Measurements from ENCODE around the gene PSMC3IP. TPM values are rescaled to one million over a fixed set of nuclear protein-coding genes. Genes with fewer than 3 reads are reported as not detected.
"Not testable (repeated sequence)": the region's sequence is repeated elsewhere in the genome, so short reads cannot be mapped to it uniquely, and the experiment has no call there.

Gene PSMC3IP
- total RNA-seq, 2 donors from 2014 or later, result 1.6 to 2.2 TPM

DNA sequence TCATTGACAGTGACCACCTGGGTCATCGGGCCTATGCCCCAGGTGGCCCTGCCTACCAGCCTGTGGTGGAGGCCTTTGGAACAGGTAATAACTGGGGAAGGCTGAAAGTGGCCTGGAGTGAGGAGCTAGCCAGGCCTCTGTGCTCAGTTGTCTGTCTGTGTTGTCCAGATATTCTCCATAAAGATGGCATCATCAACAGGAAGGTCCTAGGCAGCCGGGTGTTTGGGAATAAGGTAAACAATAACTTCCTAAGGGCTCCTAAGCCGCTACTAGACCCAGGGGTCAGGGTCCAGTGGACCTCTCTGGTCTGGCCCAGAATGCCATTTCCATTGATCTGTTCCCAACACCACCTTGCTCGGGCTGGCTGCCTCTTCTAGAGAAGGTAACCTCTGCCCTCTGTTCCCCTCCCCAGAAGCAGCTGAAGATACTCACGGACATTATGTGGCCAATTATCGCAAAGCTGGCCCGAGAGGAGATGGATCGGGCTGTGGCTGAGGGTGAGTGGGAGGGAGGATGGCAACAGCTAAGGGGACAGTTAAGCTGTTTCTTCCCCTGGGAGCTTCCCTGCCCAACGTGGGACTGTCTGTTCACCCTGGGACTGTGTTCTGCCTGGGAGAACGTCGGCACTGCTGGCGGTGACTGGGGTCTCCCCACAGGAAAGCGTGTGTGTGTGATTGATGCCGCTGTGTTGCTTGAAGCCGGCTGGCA is 12.6 kb downstream of the PSMC3IP start:
- intact Hi-C loops (cut with DNase I, micrococcal nuclease), result no loop called here
- ATAC-seq (no peak), DNase-seq (peak in 1 of 2 donors; percentile 37)

DNA sequence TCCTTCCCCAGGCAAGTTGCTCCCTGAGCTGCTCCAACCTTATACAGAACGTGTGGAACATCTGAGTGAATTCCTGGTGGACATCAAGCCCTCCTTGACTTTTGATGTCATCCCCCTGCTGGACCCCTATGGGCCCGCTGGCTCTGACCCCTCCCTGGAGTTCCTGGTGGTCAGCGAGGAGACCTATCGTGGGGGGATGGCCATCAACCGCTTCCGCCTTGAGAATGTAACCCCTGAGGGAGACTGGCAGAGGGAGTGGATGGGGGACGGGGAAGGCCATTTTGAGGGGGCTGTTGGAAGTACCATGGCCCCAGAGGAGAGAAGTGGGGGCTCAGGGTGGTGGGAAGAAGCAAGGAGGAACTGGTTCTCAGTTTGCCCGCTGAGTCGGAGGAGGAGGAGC is 13.6 kb downstream of the PSMC3IP start:
- intact Hi-C loops (cut with DNase I, micrococcal nuclease), result no loop called here
- no peak for DNase-seq
- ATAC-seq, result no peak

DNA sequence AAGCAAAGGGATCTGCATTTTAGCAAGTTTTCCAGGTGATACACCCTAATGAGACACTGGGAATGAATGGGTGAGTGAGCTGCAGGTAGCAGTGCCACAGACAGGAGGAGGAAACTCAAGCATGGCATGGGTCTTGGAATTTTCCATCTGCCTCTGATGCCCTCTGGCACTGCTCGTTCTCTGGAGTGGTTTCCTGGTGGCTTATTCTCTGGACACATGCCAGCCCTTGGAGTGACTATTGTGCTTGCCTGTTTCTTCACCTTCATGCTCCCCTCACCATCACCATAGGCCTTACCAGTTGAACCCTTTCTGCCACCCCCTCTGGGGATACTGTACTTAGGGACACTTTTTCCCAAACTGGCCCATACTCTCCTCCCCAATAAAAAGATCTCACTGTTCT is 14.0 kb downstream of the PSMC3IP start:
- ATAC-seq (no peak), DNase-seq (peak in 1 of 2 donors; percentile 32)
- intact Hi-C loops (cut with DNase I, micrococcal nuclease), result no loop called here

DNA sequence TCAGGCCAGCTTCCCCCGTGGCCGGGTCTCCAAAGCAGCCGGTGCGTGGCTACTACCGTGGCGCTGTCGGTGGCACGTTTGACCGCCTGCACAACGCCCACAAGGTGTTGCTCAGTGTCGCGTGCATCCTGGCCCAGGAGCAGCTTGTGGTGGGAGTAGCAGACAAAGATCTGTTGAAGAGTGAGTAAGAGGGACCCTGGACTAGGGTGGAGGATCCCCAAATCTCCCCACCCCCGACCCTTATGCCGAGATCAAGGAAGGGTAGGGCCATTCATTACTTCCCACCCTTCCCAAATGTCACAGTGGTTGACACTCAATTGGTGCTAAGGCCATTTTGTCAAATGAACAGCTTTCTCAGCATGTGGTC is 14.4 kb downstream of the PSMC3IP start:
- DNase-seq (peak in 1 of 2 donors; percentile 32), ATAC-seq (no peak)
- intact Hi-C loops (cut with DNase I, micrococcal nuclease), result no loop called here

DNA sequence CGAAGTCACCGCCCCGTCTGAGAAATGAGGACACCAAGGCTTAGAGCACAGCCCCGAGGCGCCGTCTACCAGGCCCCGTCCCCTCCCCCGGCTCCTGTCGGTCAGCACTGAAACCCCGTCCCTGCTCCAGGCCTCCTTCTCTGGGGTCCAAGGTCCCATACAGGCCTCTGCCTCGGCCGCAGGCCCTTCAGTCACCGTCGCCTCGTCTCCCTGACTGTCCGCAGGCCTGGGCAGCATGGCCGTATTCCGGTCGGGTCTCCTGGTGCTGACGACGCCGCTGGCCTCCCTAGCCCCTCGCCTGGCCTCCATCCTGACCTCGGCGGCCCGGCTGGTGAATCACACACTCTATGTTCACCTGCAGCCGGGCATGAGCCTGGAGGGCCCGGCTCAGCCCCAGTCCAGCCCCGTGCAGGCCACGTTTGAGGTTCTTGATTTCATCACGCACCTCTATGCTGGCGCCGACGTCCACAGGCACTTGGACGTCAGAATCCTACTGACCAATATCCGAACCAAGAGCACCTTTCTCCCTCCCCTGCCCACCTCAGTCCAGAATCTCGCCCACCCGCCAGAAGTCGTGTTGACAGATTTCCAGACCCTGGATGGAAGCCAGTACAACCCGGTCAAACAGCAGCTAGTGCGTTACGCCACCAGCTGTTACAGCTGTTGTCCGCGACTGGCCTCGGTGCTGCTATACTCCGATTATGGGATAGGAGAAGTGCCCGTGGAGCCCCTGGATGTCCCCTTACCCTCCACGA is 15.0 kb downstream of the PSMC3IP start:
- DNase-seq (peak in 1 of 2 donors; percentile 42), ATAC-seq (peak; percentile 11)
- intact Hi-C loops (cut with DNase I, micrococcal nuclease), result no loop called here

DNA sequence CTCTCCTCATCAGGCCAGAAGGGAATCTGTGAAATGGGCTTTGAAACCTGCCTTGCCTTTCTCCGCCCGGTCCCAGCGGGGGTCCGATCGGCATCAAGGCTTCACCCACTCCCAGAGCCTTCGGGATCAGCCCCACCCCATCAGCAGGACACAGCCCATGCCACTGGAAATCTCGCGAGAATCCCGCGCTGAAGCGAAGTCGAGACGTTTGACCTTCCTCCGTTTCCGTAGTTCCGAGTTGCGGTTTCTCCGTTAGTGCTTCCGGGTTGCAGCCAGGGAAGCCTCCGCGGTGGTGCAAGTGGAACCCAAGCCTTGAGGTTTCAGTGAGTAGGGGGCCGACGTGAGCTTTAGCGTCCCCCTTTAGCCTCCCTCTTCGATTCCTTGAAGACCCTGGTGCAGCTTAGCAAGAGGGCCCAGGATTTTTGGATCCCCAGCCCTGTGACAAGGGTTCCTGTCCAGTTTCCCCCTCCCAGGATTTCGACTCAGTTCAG is 15.6 kb downstream of the PSMC3IP start, which contains the start of gene COASY:
Gene COASY (plus strand): TSS at position 252 of the 491 bp plus-strand sequence. CDS start 475 bp downstream, outside the sequence.
- DNase-seq (peak; percentile 96 to 97), ATAC-seq (peak; percentile 74)
- intact Hi-C loops (cut with DNase I, micrococcal nuclease), result no loop called here

DNA sequence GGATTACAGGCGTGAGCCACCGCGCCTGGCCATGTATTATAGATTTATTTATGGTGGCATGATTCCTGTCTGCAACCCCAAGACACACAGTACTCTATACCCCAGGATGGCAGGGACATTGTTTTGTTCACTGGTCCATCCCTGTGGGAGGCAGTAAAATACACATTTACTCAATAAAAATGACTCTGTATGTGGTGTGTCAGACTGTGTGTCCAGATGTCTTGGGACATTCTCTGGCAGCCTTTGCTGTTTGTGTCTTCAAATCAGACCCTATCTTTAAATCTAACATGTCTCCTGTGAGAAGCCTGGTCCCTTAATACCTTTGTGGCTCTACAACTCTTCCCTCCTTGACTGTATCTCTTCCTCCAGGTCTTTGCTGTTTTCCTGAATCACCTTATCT is 17.3 kb downstream of the PSMC3IP start:
- ATAC-seq, result no peak
- intact Hi-C loops (cut with DNase I, micrococcal nuclease), result no loop called here
- DNase-seq, result no peak

DNA sequence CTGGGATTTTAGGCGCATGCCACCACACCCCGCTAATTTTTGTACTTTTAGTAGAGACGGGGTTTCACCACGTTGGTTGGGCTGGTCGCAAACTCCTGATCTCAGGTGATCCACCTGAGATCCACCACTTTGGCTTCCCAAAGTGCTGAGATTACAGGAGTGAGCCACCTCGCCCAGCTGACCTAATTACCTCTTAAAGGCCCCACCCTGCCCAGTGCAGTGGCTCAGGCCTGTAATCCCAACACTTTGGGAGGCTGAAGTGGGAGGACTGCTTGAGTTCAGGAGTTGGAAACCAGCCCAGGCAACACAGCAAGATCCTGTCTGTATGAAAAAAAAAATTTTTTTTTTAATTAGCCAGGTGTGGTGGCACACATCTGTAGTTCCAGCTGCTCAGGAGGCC is 18.5 kb downstream of the PSMC3IP start:
- DNase-seq, result peak; percentile 48 to 54
- ATAC-seq, result peak; percentile 29
- intact Hi-C loops (cut with DNase I, micrococcal nuclease), result no loop called here

DNA sequence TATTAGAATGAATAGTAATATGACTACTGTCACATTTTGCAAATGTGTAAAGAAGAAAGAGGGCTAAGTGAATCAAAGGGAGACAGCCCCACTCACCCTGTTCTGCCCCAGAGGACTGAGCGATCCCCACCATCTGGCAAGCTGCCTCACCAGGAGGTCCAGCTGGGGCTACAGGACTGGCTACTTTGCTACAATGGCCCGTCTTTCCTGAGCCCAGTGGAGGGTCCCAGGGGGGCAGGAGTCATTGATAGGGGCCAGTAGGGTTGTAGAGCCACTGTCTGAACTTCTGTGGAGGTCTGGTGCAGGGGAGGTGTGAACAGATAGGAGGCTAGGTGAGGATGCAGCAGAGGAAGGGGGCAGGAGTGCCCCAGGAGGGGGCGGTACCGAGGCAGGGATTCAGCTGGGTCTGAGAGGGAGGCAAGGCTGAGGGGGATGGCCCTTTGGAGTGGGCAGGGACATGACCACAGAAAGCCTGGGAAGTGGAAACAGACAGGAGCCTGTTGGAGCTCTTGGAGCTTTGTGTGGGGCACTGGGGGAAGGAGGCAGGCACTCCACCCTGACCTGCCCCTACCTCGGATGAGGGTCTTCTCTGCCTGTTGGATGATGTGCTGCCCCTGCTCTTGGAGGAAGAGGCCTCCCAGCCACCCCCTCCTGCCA is 21.4 kb downstream of the PSMC3IP start:
- intact Hi-C loops (cut with DNase I, micrococcal nuclease); ATAC-seq: not testable (repeated sequence)
- DNase-seq, result peak in 1 of 2 donors; percentile 32

DNA sequence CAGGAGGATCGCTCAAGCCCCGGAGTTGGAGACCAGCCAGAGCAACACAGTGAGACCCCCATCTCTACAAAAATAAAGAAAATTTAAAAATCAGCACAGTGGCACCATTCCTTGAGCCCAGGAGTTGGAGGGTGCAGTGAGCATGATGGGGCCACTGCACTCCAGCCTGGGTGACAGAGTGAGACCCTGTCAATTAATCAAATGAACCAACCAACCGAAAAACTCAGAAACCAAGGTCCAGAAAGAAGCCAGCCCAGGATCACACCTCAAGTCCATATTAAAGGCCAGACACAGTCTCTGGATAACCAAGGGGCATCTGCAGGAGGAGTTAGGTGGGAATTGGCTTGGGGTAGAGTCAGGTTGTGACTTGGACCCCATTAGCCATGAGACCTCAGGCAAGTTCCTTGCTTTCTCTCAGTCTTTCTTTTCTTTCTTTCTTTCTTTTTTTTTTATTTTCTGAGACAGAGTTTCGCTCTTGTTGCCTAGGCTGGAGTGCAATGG is 22.4 kb downstream of the PSMC3IP start:
- DNase-seq, result no peak
- intact Hi-C loops (cut with DNase I, micrococcal nuclease), result no loop called here
- ATAC-seq, result no peak

DNA sequence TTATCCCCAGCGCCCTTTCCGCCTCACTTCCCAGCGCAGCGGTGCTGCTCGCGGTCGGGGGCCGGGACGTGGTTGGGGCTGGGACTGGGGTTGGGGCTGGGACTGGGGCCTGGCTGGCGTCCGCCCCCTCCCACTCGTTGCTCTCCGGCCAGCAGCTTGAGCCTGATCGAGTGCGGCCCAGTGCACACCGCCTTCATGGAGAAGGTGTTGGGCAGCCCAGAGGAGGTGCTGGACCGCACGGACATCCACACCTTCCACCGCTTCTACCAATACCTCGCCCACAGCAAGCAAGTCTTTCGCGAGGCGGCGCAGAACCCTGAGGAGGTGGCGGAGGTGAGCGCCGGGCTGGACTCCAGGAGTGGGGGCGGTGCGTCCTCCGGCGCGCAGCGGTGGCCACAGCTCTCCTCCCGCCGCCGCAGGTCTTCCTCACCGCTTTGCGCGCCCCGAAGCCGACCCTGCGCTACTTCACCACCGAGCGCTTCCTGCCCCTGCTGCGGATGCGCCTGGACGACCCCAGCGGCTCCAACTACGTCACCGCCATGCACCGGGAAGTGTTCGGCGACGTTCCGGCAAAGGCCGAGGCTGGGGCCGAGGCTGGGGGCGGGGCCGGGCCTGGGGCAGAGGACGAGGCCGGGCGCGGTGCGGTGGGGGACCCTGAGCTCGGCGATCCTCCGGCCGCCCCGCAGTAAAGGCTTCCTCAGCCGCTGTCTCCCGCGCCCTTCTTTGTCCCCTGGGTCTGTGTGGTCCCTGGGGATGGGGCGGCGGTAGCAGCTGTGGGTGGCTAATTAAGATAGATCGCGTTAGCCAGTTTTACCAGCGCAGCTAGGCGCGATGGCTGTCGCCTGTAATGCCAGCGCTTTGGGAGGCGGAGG is 23.0 kb downstream of the PSMC3IP start:
- ATAC-seq, result peak; percentile 89
- intact Hi-C loops (cut with DNase I, micrococcal nuclease), result no loop called here
- peak; percentile 88 to 92 for DNase-seq

DNA sequence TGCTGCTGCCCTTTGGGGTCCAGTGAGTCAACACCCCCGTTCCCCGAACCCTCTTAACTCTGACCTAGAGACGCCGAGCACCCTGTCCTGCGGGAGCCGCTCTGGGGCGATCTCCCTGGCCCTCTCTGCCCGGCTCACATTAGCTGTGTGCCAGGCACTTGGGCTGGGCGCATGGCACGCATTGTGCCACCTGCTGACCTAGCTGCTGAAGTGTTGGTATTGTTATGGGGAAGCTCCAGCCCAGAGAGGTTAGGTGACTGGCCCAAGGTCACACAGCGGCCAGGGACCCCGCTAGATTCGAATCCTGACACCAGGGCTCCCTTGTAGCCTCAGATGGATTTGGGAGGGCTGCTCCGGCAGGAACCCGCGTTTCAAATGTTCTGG is 23.7 kb downstream of the PSMC3IP start:
- ATAC-seq (peak; percentile 47), DNase-seq (peak; percentile 36 to 42)
- intact Hi-C loops (cut with DNase I, micrococcal nuclease), result no loop called here

DNA sequence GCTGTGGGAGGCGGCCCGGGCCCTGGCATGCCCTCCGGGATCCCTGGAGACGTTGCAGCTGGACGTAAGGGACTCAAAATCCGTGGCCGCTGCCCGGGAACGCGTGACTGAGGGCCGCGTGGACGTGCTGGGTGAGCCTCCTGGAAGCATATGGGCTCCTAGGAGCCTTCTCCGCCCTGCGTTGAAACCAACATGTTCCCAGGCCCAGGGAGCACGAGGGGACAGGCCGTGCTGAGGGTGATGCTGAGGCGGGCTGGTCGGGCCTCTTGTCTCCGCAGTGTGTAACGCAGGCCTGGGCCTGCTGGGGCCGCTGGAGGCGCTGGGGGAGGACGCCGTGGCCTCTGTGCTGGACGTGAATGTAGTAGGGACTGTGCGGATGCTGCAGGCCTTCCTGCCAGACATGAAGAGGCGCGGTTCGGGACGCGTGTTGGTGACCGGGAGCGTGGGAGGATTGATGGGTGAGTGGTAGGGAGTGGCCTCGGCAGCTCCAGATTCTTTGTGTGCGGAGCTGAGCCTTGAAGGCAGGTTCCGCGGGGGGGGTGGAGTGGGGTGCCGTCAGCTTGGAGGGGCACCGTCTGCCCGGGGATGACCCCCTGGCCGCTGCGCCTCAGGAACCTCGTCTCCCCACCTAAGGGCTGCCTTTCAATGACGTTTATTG is 24.2 kb downstream of the PSMC3IP start:
- ATAC-seq, result no peak
- peak; percentile 29 for DNase-seq

DNA sequence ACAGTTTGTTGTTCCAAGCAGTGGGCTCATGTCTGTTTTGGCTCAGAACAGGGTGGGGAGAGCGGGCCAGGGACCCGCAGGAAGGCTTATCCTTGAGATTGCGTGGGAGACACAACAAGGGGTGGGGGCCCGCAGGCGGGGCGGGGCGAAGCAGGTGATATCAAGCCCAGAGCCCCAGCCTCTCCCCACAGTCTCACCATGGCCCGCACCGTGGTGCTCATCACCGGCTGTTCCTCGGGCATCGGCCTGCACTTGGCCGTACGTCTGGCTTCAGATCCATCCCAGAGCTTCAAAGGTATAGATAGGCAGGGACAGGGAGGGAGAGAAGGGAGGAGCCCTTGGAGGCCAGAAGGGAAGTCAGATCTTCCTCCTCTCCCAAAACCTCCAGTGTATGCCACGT is 24.8 kb downstream of the PSMC3IP start, which contains the start of gene HSD17B1:
Gene HSD17B1 (plus strand): TSS at position 188 of the 400 bp plus-strand sequence. CDS start 11 bp downstream, at position 199.
- intact Hi-C loops (cut with DNase I, micrococcal nuclease); ATAC-seq; DNase-seq: not testable (repeated sequence)

More for the DNA sequence above, 24.2 kb downstream of the PSMC3IP start:
- intact Hi-C loops (cut with DNase I, micrococcal nuclease), result no loop called here

DNA sequence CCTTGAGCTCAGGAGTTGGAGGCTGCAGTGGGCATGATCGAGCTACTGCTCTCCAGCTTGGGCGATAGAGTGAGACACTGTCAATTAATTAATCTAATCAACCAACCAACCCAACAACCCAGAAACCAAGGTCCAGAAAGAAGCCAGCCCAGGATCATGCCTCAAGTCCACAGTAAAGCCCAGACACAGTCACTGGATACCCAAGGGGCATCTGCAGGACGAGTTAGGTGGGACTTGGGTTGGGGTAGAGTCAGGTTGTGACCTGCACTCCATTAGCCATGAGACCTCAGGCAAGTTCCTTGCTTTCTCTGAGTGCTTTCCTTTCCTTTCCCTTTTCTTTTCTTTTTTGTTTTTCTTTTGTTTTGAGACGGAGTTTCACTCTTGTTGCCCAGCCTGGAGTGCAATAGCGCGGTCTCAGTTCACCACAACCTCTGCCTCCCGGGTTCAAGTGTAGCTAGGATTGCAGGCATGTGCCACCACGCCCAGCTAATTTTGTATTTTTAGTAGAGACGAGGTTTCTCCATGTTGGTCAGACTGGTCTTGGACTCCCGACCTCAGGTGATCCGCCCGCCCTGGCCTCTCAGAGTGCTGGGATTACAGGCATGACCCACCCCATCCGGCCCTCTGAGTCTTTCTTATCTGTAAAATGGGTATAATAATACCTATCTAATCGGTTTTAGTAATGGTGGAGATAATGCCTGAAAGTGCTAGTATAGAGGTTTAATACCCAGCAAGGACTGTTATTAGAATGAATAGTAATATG is 28.4 kb downstream of the PSMC3IP start:
- ATAC-seq, result no peak
- intact Hi-C loops (cut with DNase I, micrococcal nuclease), result no loop called here
- no peak for DNase-seq

DNA sequence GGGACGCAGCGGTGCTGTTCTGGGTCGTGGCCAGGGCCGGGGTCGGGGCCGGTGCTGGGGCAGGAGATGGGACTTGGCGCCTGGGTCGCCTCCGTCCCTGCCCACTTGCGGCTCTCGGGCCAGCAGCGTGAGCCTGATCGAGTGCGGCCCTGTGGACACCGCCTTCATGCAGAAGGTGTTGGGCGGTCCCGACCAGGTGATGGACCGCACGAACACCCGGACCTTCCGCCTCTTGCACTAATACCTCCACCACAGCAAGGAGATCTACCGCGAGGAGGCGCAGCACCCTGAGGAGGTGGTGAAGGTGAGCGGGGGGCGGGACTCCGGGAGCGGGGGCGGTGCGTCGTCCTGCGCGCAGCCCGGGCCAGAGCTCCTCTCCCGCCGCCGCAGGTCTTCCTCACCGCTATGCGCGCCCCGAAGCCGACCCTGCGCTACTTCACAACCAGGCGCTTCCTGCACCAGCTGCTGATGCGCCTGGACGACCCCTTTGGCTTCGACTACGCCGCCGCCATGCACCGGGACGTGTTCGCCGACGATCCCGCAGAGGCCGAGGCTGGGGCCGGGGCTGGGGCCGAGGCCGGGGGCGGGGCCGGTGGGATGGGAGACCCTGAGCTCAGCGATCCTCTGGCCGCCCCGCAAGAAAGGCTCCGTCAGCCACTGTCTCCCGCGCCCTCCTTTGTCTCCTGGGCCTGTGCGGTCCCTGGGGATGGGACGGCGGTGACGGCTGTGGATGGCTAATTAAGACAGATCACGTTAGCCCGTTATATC is 29.3 kb downstream of the PSMC3IP start:
- ATAC-seq, result peak; percentile 92
- DNase-seq, result peak; percentile 88 to 96
- intact Hi-C loops (cut with DNase I, micrococcal nuclease), result no loop called here

Measured in left colon (tissue), 2 donors.